Pancreas (tissue), 10 donors: ENCODE data around the gene LRRFIP2. TPM values are rescaled to one million over a fixed set of nuclear protein-coding genes. Genes with fewer than 3 reads are reported as not detected.

Experiments
- ATAC-seq, 4 donors: fragments of 200-7000 bp; cut with Tn5 transposase; one replicate each; pipeline versions ENCODE4 v1.8.0 to v1.9.1; 2020; ENCODE audit warnings: mild to moderate bottlenecking in 4 of 4, moderate library complexity in 4 of 4
- DNase-seq, 6 donors: peaks; one replicate each; pipeline ENCODE4 v3.0.0-alpha.2; 2020
- FAIRE-seq: peaks from 2 replicates; lab custom pipeline; 2012; peaks lifted over from hg19 to GRCh38; lab: Jason Lieb, UNC
- H3K27ac ChIP-seq, 4 donors: fragments of 200-600 bp; sonication (generic); 1 replicate in 3 of 4; 2 replicates in 1 of 4; pipeline versions ENCODE4 v1.5.0 to v1.8.0; 2020
- H3K27me3 ChIP-seq, 4 donors: fragments of 200-600 bp; one replicate each; pipeline ENCODE4 v1.8.0; 2021
- H3K36me3 ChIP-seq, 3 donors: fragments of 200-600 bp; sonication (generic) in 1 of 3; one replicate each; pipeline versions ENCODE4 v1.5.0 to v1.8.0; 2020 to 2021
- H3K4me1 ChIP-seq, 3 donors: fragments of 200-600 bp; one replicate each; pipeline ENCODE4 v1.8.0; 2021
- H3K4me3 ChIP-seq, 4 donors: fragments of 200-600 bp; sonication (generic) in 2 of 4; one replicate each; pipeline versions ENCODE4 v1.5.0 to v1.8.0; 2020 to 2021
- H3K9me3 ChIP-seq, 4 donors: fragments of 200-600 bp; one replicate each; pipeline ENCODE4 v1.8.0; 2021
- WGBS, 2 donors: extraction: QIAGEN DNeasy Blood & Tissue Kit; methylation state at CpG; one replicate each; pipeline ENCODE4 v1.1.7; 2013; 5-methylcytosine and 5-hydroxymethylcytosine counted together
- intact Hi-C, 3 donors: fragments of 100-400 bp; cut with DNase I; formaldehyde crosslinking; loops; one replicate each; pipeline versions ENCODE4 v1.11.1 to v1.14.2; 2022
- polyA plus RNA-seq, 2 donors: library from polyadenylated mRNA; stranded (reverse); fragments of 200-250 nt; gene quantifications; one replicate each; pipeline ENCODE4 v1.2.3, GENCODE V29; 2013
- total RNA-seq, 6 donors: library from RNA; stranded (reverse); fragmentation: NEBNext Ultra II Directional in 4 of 6; extraction: Animal tissue kit (Norgen Biotek cat#: 25700) in 4 of 6; gene quantifications; one replicate each; pipeline versions ENCODE4 v1.2.1 to v1.2.4, GENCODE V29; 2021 to 2023
- TF ChIP-seq, protein P1 (sequence below), 4 donors: fragments of 200-600 bp; sonication (generic) in 3 of 4; IDR thresholded peaks; one replicate each; pipeline versions ENCODE4 v1.5.0 to v1.8.0; 2021; ENCODE audit warnings: antibody characterized with exemption in 4 of 4
- donor health status: healthy with polysubstance abuse.
- donor health status: DM: no; HTN: no; CAD: no; lungs with moderate emphysema.
- donor health status: DM: no; HTN: no; CAD: no.
- donor health status: control.
- donor health status: control.
- donor health status: Bipolar disorder and iron deficiency.
- donor health status: DM: yes; HTN: yes; CAD: no.
- donor health status: DM: no; HTN: no; CAD: no.
- donor health status: DM: no; HTN: no; CAD: no.
- donor health status: DM: yes; HTN: yes; CAD: no.

LRRFIP2 gene
- total and polyA plus RNA-seq, 8 donors: 14.6 to 35.7 (median 21.8) TPM

DNA sequence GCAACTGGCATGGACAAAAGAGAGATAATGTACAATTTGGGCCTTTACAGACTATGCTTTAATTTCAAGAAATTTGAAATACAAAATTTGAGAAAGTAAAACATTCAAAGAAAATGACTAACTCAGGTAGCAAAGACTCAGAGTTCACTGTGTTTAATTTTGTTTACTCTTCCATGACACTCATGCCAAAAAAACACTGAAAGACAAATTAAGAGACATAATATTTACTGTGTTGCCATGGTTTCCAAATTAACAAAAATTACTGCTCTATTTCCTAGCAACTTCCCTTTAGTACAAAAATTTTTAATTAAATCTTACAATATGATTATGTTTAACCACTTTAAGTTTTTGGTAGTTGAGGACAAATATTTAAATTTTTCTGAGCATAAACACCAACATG is 29.6 kb downstream of the LRRFIP2 start:
- Histone ChIP-seq H3K36me3 (no peaks in the 10 kb centered on the region), H3K4me3 (no peak overlapping the region), H3K27ac (peak overlapping the region in 2 of 4 donors; percentile 44 to 58), H3K4me1 (peaks cover 18 to 20% (median 19%) of the 10 kb centered on the region in 3 donors), H3K9me3 (no peaks in the 10 kb centered on the region), H3K27me3 (no peaks in the 10 kb centered on the region)
- ATAC-seq (peak; percentile 71 to 84 (median 80)), FAIRE-seq (no peak), DNase-seq (no peak)
- intact Hi-C loops: no loop called here
- TF ChIP-seq, protein P1, sequence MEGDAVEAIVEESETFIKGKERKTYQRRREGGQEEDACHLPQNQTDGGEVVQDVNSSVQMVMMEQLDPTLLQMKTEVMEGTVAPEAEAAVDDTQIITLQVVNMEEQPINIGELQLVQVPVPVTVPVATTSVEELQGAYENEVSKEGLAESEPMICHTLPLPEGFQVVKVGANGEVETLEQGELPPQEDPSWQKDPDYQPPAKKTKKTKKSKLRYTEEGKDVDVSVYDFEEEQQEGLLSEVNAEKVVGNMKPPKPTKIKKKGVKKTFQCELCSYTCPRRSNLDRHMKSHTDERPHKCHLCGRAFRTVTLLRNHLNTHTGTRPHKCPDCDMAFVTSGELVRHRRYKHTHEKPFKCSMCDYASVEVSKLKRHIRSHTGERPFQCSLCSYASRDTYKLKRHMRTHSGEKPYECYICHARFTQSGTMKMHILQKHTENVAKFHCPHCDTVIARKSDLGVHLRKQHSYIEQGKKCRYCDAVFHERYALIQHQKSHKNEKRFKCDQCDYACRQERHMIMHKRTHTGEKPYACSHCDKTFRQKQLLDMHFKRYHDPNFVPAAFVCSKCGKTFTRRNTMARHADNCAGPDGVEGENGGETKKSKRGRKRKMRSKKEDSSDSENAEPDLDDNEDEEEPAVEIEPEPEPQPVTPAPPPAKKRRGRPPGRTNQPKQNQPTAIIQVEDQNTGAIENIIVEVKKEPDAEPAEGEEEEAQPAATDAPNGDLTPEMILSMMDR (IDR thresholded peaks at IDR 0.05): no peak

DNA sequence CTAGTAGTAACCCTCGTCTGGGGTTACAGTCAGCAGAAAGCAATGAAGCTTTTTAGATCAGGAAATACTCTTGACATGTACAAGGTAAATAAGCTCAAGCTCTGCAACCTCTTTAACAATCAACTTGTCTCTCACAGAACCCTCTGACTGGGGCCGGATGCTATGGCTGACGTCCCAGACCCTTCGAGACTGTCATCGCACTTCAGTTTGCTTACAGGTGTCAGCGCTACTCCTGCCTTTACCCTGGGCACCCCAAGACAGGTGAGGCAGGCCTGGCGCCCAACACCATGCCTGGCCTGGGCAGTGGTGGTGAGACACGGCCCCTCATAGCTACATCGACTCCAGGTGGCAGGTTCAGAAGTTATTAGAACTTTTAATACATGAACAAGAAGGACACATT is 30.6 kb downstream of the LRRFIP2 start:
- FAIRE-seq: no peak
- TF ChIP-seq, protein P1 (IDR thresholded peaks at IDR 0.05): no peak
- 92 to 96% methylated on average over 9 of the region's 9 CpGs for WGBS, 2 donors
- intact Hi-C loops: no loop called here
- no peak for DNase-seq
- Histone ChIP-seq H3K9me3 (no peaks in the 10 kb centered on the region), H3K27ac (no peak overlapping the region), H3K27me3 (no peaks in the 10 kb centered on the region), H3K36me3 (no peaks in the 10 kb centered on the region), H3K4me3 (no peak overlapping the region), H3K4me1 (peaks cover 19 to 23% (median 19%) of the 10 kb centered on the region in 3 donors)
- no peak for ATAC-seq

DNA sequence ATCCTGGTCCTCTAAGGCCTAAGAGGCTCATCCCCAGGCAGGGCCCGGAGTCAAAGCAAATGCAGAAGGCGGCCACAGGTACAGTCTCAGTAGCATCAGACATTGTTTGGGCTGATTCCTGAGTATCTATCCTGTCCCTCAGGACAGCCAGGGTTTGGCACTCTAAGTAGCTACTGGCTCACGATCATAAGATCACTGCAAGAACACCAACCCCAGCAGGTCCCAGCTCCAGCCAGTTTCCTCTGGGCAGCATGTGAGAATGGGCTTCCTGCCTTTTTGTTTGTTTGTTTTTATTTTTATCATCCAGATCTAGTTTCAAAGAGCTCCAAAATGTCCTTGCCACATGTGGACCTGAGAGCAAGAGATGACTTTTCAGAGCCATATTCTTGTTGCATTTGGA is 32.7 kb downstream of the LRRFIP2 start:
- H3K27me3 ChIP-seq: no peaks in the 10 kb centered on the region
- H3K27ac ChIP-seq: no peak overlapping the region
- H3K4me3 ChIP-seq: no peak overlapping the region
- H3K4me1 ChIP-seq: peaks cover 19 to 23% (median 22%) of the 10 kb centered on the region in 3 donors
- ATAC-seq (no peak), FAIRE-seq (no peak), DNase-seq (no peak)
- intact Hi-C loops: no loop called here
- H3K9me3 ChIP-seq: no peaks in the 10 kb centered on the region
- no peaks in the 10 kb centered on the region for H3K36me3 ChIP-seq
- whole genome bisulfite sequencing, 2 donors: 91 to 96% methylated on average over 3 of the region's 3 CpGs
- TF ChIP-seq, protein P1 (IDR thresholded peaks at IDR 0.05): no peak

DNA sequence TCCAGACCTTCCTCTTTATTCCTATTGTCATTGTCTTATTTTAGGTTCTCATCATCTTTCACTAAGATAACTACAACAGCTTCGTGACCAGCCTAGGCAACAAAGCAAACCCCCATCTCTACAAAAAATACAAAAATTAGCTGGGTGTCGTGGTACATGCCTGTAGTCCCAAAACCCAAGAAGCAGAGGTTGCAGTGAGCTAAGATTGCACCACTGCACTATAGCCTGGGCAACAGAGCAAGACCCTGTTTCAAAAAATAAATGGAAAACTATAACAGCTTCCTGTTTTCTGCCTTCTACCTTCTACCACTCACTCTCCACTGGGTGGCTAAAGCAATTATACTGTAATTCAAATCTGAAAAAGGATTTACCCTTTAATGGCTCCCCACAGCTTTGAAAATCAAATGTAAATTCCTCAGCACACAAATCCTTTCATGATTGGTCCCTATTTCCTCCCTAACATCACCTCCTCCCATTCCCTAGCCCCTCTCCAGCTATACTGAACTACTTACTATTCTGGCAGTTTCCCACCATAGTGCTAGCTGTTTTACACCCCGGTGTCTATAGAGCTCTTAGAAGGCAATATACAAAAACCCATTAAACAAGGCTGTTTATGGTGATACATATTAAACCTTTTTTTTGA is 33.4 kb downstream of the LRRFIP2 start:
- Histone ChIP-seq H3K4me1 (peaks cover 19 to 23% (median 22%) of the 10 kb centered on the region in 3 donors), H3K9me3 (no peaks in the 10 kb centered on the region), H3K36me3 (no peaks in the 10 kb centered on the region), H3K4me3 (no peak overlapping the region), H3K27me3 (no peaks in the 10 kb centered on the region), H3K27ac (no peak overlapping the region)
- TF ChIP-seq, protein P1 (IDR thresholded peaks at IDR 0.05): no peak
- 97% methylated on average over 3 of the region's 3 CpGs for whole genome bisulfite sequencing, 2 donors
- no peak for ATAC-seq
- intact Hi-C loops: no loop called here
- no peak for FAIRE-seq
- DNase-seq: no peak

DNA sequence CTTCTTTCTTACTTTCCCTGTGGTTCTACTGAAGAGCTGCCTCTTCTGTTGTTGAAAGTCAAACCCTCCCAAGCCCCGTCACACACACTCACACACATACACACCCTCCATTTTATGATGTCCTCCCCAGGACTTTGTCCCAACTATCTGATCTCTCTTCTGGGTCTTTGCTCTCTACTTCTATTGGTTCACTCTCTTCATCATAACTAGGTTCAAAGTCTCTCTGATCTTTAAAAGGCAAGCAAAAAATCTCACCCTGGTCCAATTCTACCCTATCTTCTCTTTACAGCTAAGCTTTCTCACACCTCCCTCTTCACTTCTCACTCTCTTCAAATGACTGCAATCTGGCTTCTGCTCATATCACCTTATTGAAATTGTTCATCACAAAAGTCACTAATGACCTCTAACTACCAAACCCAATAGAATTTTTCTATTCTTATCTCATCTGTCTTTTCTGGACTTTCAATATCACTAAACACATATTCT is 34.8 kb downstream of the LRRFIP2 start:
- no peak for DNase-seq
- peaks cover 6 to 10% (median 8%) of the 10 kb centered on the region in 3 donors for H3K4me1 ChIP-seq
- H3K27ac ChIP-seq: no peak overlapping the region
- no peaks in the 10 kb centered on the region for H3K36me3 ChIP-seq
- intact Hi-C loops: no loop called here
- TF ChIP-seq, protein P1 (IDR thresholded peaks at IDR 0.05): no peak
- no peaks in the 10 kb centered on the region for H3K9me3 ChIP-seq
- H3K4me3 ChIP-seq: no peak overlapping the region
- ATAC-seq: no peak
- 92 to 93% methylated on average over 1 of the region's 1 CpG for WGBS, 2 donors
- FAIRE-seq: no peak
- no peaks in the 10 kb centered on the region for H3K27me3 ChIP-seq
